ENCODE measurements around the gene GRM8.

DNA sequence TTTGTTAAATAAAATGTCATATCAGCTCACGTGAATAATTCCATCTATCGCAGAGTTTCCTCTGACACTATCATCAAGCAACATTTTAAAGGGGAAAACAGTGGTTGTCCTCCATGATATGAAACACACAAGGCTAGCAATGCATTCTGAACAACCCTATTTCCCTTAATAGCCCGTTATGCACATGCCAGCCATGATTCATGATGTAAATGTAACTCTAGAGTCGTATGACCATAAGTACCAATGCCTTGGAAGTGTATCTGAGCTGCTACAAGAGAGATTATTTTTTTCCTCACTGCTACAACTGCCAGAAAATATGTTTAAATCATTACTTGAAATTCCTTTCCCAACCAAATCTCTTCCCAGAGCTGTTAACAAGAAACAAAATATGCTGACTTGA, 159.4 kb downstream of the GRM8 start:
- no peak for TF ChIP-seq EZH2phosphoT487 (IDR thresholded peaks at IDR 0.05; ENCODE audit: borderline replicate concordance, low read length)
- TF ChIP-seq, protein P1, sequence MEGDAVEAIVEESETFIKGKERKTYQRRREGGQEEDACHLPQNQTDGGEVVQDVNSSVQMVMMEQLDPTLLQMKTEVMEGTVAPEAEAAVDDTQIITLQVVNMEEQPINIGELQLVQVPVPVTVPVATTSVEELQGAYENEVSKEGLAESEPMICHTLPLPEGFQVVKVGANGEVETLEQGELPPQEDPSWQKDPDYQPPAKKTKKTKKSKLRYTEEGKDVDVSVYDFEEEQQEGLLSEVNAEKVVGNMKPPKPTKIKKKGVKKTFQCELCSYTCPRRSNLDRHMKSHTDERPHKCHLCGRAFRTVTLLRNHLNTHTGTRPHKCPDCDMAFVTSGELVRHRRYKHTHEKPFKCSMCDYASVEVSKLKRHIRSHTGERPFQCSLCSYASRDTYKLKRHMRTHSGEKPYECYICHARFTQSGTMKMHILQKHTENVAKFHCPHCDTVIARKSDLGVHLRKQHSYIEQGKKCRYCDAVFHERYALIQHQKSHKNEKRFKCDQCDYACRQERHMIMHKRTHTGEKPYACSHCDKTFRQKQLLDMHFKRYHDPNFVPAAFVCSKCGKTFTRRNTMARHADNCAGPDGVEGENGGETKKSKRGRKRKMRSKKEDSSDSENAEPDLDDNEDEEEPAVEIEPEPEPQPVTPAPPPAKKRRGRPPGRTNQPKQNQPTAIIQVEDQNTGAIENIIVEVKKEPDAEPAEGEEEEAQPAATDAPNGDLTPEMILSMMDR (IDR thresholded peaks at IDR 0.05; ENCODE audit: low read depth, low read length, poor library complexity, severe bottlenecking): no peak
